ENCODE results near the gene NLRX1. TPM values are rescaled to one million over a fixed set of nuclear protein-coding genes. Genes with fewer than 3 reads are reported as not detected.
"Not testable (repeated sequence)": the region's sequence is repeated elsewhere in the genome, so short reads cannot be mapped to it uniquely, and the experiment has no call there.

The NLRX1 gene
- total RNA-seq, 4 donors from 2014 or later = 8.3 to 28.6 (median 21.3) TPM

DNA sequence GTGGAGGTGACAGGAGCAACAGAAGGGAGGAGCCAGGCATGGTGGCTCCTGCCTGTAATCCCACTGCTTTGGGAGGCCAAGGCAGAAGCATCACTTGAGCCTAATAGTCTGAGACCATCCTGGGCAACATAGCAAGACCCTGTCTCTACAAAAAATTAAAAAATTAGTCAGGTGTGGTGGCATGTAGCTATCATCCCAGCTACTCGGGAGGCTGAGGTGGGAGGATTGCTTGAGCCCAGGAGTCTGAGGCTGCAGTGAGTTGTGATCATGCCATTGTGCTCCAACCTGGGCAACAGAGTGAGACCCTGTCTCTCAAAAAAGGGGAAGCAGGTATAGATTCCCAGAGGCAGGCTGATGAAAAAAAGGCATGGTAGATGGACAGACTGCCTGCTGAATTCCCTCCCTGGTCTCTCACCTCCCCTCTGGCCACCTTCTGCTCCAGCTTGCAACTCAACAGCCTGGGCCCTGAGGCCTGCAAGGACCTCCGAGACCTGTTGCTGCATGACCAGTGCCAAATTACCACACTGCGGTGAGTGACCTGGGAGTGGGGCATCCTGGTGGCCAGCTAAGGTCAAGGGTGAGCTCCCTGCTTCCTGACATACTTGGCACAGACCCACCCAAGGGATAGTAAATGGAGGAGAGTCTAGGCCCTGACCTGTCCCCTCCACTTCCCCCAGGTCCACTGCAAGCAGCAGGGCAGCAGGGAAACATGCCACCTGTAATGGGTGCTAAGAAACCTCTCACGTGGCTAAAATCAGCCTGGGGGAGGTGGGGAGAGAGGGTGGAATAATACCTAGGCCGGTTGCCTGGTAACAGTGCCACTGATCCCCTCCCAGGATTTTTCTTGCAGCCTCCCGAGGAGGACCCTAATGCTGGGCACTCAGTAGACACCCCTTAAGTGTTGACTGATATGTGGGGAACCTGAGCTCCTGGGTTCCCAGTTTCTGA, 12.5 kb downstream of the NLRX1 start:
- no peak for DNase-seq
- H3K36me3 ChIP-seq = peaks cover 0 to 17% (median 0%) of the 10 kb centered on the region in 3 donors
- H3K4me3 ChIP-seq = no peak overlapping the region
- no peaks in the 10 kb centered on the region for H3K9me3 ChIP-seq
- TF ChIP-seq POLR2A (IDR thresholded peaks at IDR 0.05) = no peak
- TF ChIP-seq, protein P1, sequence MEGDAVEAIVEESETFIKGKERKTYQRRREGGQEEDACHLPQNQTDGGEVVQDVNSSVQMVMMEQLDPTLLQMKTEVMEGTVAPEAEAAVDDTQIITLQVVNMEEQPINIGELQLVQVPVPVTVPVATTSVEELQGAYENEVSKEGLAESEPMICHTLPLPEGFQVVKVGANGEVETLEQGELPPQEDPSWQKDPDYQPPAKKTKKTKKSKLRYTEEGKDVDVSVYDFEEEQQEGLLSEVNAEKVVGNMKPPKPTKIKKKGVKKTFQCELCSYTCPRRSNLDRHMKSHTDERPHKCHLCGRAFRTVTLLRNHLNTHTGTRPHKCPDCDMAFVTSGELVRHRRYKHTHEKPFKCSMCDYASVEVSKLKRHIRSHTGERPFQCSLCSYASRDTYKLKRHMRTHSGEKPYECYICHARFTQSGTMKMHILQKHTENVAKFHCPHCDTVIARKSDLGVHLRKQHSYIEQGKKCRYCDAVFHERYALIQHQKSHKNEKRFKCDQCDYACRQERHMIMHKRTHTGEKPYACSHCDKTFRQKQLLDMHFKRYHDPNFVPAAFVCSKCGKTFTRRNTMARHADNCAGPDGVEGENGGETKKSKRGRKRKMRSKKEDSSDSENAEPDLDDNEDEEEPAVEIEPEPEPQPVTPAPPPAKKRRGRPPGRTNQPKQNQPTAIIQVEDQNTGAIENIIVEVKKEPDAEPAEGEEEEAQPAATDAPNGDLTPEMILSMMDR (IDR thresholded peaks at IDR 0.05) = no peak
- no peak overlapping the region for H3K27ac ChIP-seq
- H3K27me3 ChIP-seq = no peaks in the 10 kb centered on the region
- H3K4me1 ChIP-seq = no peaks in the 10 kb centered on the region

DNA sequence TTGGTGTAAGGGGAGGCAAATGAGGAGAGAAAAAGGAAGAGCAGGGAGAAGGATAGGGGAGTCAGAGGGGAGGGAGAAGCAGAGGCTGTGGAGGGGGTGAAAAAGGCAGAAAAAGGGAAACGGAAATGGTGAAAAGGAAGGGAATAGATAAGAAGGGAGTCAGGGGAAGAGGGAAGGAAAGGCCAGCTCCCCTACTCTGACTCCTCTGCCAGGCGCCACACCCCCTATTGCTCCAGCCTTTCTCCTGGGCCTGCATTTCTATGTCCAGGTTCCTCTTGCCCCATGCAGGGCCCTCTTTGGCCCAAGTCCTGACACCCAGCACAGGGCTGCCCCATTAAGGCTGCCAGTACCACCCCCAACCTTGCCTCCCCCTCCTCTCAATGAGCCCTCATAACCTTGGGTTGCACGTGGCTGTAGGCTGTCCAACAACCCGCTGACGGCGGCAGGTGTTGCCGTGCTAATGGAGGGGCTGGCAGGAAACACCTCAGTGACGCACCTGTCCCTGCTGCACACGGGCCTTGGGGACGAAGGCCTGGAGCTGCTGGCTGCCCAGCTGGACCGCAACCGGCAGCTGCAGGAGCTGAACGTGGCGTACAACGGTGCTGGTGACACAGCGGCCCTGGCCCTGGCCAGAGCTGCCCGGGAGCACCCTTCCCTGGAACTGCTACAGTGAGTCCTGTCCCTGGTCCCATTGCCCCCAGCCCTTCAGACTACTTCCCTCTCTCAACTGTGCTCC, 13.3 kb downstream of the NLRX1 start:
- Histone ChIP-seq H3K27ac (no peak overlapping the region), H3K4me1 (no peaks in the 10 kb centered on the region), H3K36me3 (peaks cover 0 to 17% (median 0%) of the 10 kb centered on the region in 3 donors), H3K9me3 (no peaks in the 10 kb centered on the region), H3K27me3 (no peaks in the 10 kb centered on the region), H3K4me3 (no peak overlapping the region)
- TF ChIP-seq POLR2A (IDR thresholded peaks at IDR 0.05) = no peak
- DNase-seq = no peak

DNA sequence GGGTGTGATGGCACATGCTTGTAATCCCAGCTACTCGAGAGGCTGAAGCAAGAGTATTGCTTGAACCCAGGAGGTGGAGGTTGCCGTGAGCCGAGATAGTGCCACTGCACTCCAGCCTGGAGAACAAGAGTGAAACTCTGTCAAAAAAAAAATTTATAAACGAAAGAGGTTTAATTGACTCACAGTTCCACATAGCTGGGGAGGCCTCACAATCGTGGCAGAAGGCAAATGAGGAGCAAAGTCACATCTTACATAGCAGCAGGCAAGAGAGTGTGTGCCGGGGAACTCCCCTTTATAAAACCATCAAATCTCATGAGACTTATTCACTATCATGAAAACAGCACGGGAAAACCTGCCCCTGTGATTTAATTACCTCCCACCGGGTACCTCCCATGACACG, 15.9 kb downstream of the NLRX1 start:
- not testable (repeated sequence) for H3K9me3 ChIP-seq, H3K27me3 ChIP-seq, H3K4me3 ChIP-seq, H3K27ac ChIP-seq, DNase-seq, H3K4me1 ChIP-seq, H3K36me3 ChIP-seq

DNA sequence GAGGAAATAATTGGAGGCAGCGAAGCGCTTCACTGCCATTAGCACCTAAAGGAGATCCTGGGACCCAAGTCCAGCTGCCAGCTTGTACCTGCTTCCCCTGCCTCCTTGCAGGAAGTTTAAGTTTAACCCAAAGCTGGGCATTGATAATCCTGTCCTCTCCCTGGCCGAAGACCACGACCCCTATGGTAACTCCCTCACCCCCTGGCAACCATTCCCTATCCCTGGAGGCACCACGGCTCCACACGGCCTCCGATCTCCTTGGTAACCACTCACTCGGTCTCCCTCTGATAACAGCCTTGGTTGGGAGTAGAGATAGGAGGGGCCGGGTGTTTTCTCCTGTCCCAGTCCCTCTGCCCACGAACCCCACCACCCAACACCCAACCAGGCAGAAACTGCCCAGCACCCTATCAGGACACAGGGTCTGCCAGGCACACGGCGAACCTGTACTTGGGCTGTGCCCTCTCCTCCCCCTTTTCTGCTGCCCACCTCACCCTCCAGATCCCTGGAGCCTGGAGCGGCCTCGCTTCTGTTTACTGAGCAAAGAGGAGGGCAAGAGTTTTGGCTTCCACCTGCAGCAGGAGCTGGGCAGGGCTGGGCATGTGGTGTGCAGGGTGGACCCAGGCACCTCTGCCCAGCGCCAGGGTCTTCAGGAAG, 17.6 kb downstream of the NLRX1 start:
- no peaks in the 10 kb centered on the region for H3K9me3 ChIP-seq
- peak overlapping the region in 3 of 4 donors; percentile 63 to 84 (median 73) for H3K27ac ChIP-seq
- no peaks in the 10 kb centered on the region for H3K27me3 ChIP-seq
- no peaks in the 10 kb centered on the region for H3K4me1 ChIP-seq
- DNase-seq = no peak
- H3K36me3 ChIP-seq = no peaks in the 10 kb centered on the region
- H3K4me3 ChIP-seq = peak overlapping the region in 3 of 4 donors; percentile 25 to 66 (median 57)
- TF ChIP-seq, protein P1 (IDR thresholded peaks at IDR 0.05) = no peak
- TF ChIP-seq POLR2A (IDR thresholded peaks at IDR 0.05) = no peak

DNA sequence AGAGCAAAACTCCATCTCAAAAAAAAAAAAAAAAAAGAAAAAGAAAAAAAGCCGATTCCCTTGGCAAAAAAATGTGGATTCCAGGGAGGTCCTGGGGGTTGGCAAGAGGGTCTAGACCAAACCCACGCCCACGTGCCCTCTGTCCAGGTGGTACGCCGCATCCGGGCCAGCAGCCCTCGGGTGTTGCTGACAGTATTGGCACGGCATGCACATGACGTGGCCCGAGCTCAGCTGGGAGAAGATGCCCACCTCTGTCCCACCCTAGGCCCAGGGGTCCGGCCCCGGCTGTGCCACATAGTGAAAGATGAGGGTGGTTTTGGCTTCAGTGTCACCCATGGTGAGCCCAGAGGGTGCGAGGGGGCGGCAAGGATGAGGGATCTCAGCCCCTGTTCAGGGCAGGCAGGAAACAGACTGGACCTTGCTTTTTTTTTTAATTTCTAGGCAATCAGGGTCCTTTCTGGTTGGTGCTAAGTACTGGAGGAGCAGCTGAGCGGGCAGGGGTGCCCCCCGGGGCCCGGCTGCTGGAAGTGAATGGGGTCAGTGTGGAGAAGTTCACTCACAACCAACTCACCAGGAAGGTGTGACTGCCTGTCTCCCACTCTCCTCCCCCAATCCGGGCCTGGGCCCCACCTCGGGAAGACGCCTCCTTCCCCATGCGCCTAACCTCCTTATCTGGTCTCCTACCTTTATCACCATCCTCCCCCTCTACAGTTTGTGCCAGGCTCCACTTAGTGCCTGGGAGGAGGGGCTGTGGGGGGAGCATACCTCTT, 18.8 kb downstream of the NLRX1 start:
- DNase-seq = no peak
- Histone ChIP-seq H3K4me3 (peak overlapping the region in 1 of 4 donors; percentile 57), H3K27me3 (no peaks in the 10 kb centered on the region), H3K27ac (no peak overlapping the region), H3K4me1 (no peaks in the 10 kb centered on the region), H3K36me3 (no peaks in the 10 kb centered on the region), H3K9me3 (no peaks in the 10 kb centered on the region)
- TF ChIP-seq POLR2A (IDR thresholded peaks at IDR 0.05) = no peak
- TF ChIP-seq, protein P1 (IDR thresholded peaks at IDR 0.05) = no peak

DNA sequence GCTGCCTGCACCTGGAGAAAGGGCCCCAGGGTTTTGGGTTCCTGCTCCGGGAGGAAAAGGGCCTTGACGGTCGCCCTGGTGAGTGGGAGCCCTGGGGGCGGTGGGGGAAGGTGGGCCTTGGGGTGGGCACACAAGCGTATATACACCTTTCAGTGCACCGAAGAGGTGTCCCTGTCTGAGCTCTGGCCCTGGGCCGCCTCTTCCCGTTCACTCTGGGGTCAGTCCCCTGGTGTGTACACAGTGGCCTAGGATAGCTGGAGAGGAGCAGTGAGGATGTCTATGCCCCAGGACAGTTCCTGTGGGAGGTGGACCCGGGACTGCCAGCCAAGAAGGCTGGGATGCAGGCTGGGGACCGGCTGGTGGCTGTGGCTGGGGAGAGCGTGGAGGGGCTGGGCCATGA, 19.5 kb downstream of the NLRX1 start:
- Histone ChIP-seq H3K27ac (no peak overlapping the region), H3K27me3 (no peaks in the 10 kb centered on the region), H3K4me3 (no peak overlapping the region), H3K4me1 (no peaks in the 10 kb centered on the region), H3K9me3 (no peaks in the 10 kb centered on the region), H3K36me3 (no peaks in the 10 kb centered on the region)
- TF ChIP-seq, protein P1 (IDR thresholded peaks at IDR 0.05) = no peak
- TF ChIP-seq POLR2A (IDR thresholded peaks at IDR 0.05) = no peak
- DNase-seq = no peak
